ENCODE results near the gene SHISA7. TPM values are rescaled to one million over a fixed set of nuclear protein-coding genes. Genes with fewer than 3 reads are reported as not detected.

The SHISA7 gene
- total RNA-seq, 1 experiment from 2014 or later = not detected

- Histone ChIP-seq H3K4me3 (ENCODE audit: low read depth, low read length) (no peak overlapping the region), H3K27me3 (replicated peaks; ENCODE audit: control insufficient read depth, insufficient read depth, low read length) (no peaks in the 10 kb centered on the region), H3K4me1 (peaks cover 14% of the 10 kb centered on the region), H3K36me3 (ENCODE audit: control insufficient read depth, insufficient read depth, low read length) (no peaks in the 10 kb centered on the region; the same call in 1 of the 2 replicates), H3K9me3 (no peaks in the 10 kb centered on the region)
- Mint-ChIP-seq H3K36me3 (ENCODE audit: insufficient read depth, unreplicated experiment) (peaks cover 24% of the 10 kb centered on the region), H3K27me3 (ENCODE audit: insufficient read depth, unreplicated experiment) (no peaks in the 10 kb centered on the region), H3K9me3 (ENCODE audit: unreplicated experiment) (no peaks in the 10 kb centered on the region), H3K27ac (ENCODE audit: unreplicated experiment) (no peak overlapping the region), H3K4me1 (ENCODE audit: low read depth, unreplicated experiment) (peaks cover 19% of the 10 kb centered on the region), H3K4me3 (ENCODE audit: unreplicated experiment) (no peak overlapping the region)
- CTCF ChIA-PET = interaction anchor here (0.9 kb wide), 1 partner anchor 12 kb away, joined by 4 read pairs; no protein-coding TSS in a partner anchor
- TF ChIP-seq, protein P1, sequence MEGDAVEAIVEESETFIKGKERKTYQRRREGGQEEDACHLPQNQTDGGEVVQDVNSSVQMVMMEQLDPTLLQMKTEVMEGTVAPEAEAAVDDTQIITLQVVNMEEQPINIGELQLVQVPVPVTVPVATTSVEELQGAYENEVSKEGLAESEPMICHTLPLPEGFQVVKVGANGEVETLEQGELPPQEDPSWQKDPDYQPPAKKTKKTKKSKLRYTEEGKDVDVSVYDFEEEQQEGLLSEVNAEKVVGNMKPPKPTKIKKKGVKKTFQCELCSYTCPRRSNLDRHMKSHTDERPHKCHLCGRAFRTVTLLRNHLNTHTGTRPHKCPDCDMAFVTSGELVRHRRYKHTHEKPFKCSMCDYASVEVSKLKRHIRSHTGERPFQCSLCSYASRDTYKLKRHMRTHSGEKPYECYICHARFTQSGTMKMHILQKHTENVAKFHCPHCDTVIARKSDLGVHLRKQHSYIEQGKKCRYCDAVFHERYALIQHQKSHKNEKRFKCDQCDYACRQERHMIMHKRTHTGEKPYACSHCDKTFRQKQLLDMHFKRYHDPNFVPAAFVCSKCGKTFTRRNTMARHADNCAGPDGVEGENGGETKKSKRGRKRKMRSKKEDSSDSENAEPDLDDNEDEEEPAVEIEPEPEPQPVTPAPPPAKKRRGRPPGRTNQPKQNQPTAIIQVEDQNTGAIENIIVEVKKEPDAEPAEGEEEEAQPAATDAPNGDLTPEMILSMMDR (IDR thresholded peaks at IDR 0.05; ENCODE audit: insufficient read depth in 1 of 2, low read depth in 1 of 2, low read length in 1 of 2, severe bottlenecking in 1 of 2, unreplicated experiment in 1 of 2) = no peak
- BruUV-seq (replicated peaks) = no TSS peak
- POLR2A ChIA-PET = interaction anchor here (0.6 kb wide), 1 partner anchor 118 kb away, joined by 3 read pairs; no protein-coding TSS in a partner anchor
- intact Hi-C loops (cut with micrococcal nuclease; ENCODE audit: unreplicated experiment) = no loop called here
- no peak for DNase-seq
Measured at GRCh38 chr19:55479451-55480230, 36.5 kb upstream of the SHISA7 start.

DNA sequence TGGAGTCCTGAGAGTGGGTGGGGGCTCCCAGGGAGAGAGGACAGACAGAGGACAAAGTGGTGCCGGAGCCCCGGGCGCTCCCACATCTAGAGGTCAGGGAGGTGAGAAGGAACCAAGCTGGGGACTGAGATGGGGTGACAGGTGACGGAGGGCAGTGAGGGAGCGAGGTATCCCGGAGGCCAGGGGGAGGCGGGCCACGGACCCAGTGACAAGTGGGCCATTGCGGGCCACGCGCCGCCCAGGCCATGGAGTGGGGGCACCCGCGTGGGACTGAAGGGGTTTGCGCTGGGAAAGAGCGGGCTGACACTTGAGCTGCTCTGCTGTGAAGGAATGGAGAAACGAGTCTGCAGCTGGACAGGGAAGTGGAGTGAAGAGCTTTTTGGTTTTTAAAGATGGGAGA is 35.9 kb upstream of the SHISA7 start:
- BruUV-seq (replicated peaks) = no TSS peak
- intact Hi-C loops (cut with micrococcal nuclease; ENCODE audit: unreplicated experiment) = no loop called here
- H3K27me3 Mint-ChIP-seq (ENCODE audit: insufficient read depth, unreplicated experiment) = no peaks in the 10 kb centered on the region
- H3K4me1 Mint-ChIP-seq (ENCODE audit: low read depth, unreplicated experiment) = peaks cover 19% of the 10 kb centered on the region
- peak overlapping the region; percentile 36 for H3K27ac Mint-ChIP-seq (ENCODE audit: unreplicated experiment)
- no peaks in the 10 kb centered on the region for H3K9me3 Mint-ChIP-seq (ENCODE audit: unreplicated experiment)
- CTCF ChIA-PET = interaction anchor here (0.9 kb wide), 1 partner anchor 12 kb away, joined by 4 read pairs; no protein-coding TSS in a partner anchor
- H3K27me3 ChIP-seq (replicated peaks; ENCODE audit: control insufficient read depth, insufficient read depth, low read length) = no peaks in the 10 kb centered on the region
- no peak for DNase-seq
- no peaks in the 10 kb centered on the region for H3K9me3 ChIP-seq
- no peaks in the 10 kb centered on the region; the same call in 1 of the 2 replicates for H3K36me3 ChIP-seq (ENCODE audit: control insufficient read depth, insufficient read depth, low read length)
- TF ChIP-seq, protein P1 (IDR thresholded peaks at IDR 0.05; ENCODE audit: insufficient read depth in 1 of 2, low read depth in 1 of 2, low read length in 1 of 2, severe bottlenecking in 1 of 2, unreplicated experiment in 1 of 2) = no peak
- no peak overlapping the region for H3K4me3 ChIP-seq (ENCODE audit: low read depth, low read length)
- POLR2A ChIA-PET = interaction anchor here (0.6 kb wide), 1 partner anchor 118 kb away, joined by 3 read pairs; no protein-coding TSS in a partner anchor
- no peak overlapping the region for H3K4me3 Mint-ChIP-seq (ENCODE audit: unreplicated experiment)
- peaks cover 19% of the 10 kb centered on the region for H3K36me3 Mint-ChIP-seq (ENCODE audit: insufficient read depth, unreplicated experiment)
- H3K4me1 ChIP-seq = peaks cover 14% of the 10 kb centered on the region

DNA sequence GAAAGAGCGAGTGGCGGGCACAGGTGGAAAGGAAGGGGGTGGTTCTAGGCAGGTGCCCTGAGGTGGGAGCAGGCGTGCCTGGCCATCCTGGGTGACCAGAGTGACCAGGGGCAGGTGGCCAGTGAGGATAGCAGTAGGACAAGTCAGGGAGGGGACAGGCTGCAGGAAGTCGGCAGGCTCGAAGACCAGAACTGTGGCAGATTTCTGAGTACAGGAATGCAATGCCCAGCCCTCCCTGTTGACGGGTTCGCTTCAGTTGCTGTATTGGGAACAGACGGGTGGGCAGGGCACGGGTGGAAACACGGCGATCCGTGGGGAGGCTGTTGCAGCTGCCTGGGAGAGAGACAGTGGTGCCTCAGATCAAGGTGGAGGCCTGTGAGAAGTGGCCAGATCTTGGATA is 35.3 kb upstream of the SHISA7 start:
- DNase-seq = no peak
- TF ChIP-seq, protein P1 (IDR thresholded peaks at IDR 0.05; ENCODE audit: insufficient read depth in 1 of 2, low read depth in 1 of 2, low read length in 1 of 2, severe bottlenecking in 1 of 2, unreplicated experiment in 1 of 2) = no peak
- intact Hi-C loops (cut with micrococcal nuclease; ENCODE audit: unreplicated experiment) = no loop called here
- CTCF ChIA-PET = no interaction called here
- Mint-ChIP-seq H3K27ac (ENCODE audit: unreplicated experiment) (peak overlapping the region; percentile 36), H3K36me3 (ENCODE audit: insufficient read depth, unreplicated experiment) (peaks cover 19% of the 10 kb centered on the region), H3K9me3 (ENCODE audit: unreplicated experiment) (no peaks in the 10 kb centered on the region), H3K27me3 (ENCODE audit: insufficient read depth, unreplicated experiment) (no peaks in the 10 kb centered on the region), H3K4me3 (ENCODE audit: unreplicated experiment) (peak overlapping the region; percentile 94), H3K4me1 (ENCODE audit: low read depth, unreplicated experiment) (peaks cover 19% of the 10 kb centered on the region)
- Histone ChIP-seq H3K4me1 (peaks cover 14% of the 10 kb centered on the region), H3K36me3 (ENCODE audit: control insufficient read depth, insufficient read depth, low read length) (no peaks in the 10 kb centered on the region), H3K27me3 (replicated peaks; ENCODE audit: control insufficient read depth, insufficient read depth, low read length) (no peaks in the 10 kb centered on the region), H3K9me3 (no peaks in the 10 kb centered on the region), H3K4me3 (ENCODE audit: low read depth, low read length) (no peak overlapping the region)
- no TSS peak for BruUV-seq (replicated peaks)
- POLR2A ChIA-PET = no interaction called here
